ENCODE data around the gene TC2N. TPM values are rescaled to one million over a fixed set of nuclear protein-coding genes. Genes with fewer than 3 reads are reported as not detected.
"Not testable (repeated sequence)": the region's sequence is repeated elsewhere in the genome, so short reads cannot be mapped to it uniquely, and the experiment has no call there.

Gene TC2N
- total RNA-seq, 4 donors from 2014 or later: 19.9 to 38.6 (median 29.2) TPM

GRCh38 chr14:91875525-91876286 lies 8.4 kb upstream of the TC2N start:
- H3K36me3 ChIP-seq: peaks cover 0 to 29% of the 10 kb centered on the region in 2 donors
- no peak overlapping the region for H3K27ac ChIP-seq
- H3K9me3 ChIP-seq: no peaks in the 10 kb centered on the region
- no peak for ATAC-seq
- H3K4me3 ChIP-seq: no peak overlapping the region
- H3K4me1 ChIP-seq: peaks cover 0 to 27% (median 9%) of the 10 kb centered on the region in 3 donors
- TF ChIP-seq POLR2A (IDR thresholded peaks at IDR 0.05): no peak
- TF ChIP-seq POLR2AphosphoS5 (IDR thresholded peaks at IDR 0.05): no peak
- no peak for TF ChIP-seq EP300 (IDR thresholded peaks at IDR 0.05)
- TF ChIP-seq, protein P1, sequence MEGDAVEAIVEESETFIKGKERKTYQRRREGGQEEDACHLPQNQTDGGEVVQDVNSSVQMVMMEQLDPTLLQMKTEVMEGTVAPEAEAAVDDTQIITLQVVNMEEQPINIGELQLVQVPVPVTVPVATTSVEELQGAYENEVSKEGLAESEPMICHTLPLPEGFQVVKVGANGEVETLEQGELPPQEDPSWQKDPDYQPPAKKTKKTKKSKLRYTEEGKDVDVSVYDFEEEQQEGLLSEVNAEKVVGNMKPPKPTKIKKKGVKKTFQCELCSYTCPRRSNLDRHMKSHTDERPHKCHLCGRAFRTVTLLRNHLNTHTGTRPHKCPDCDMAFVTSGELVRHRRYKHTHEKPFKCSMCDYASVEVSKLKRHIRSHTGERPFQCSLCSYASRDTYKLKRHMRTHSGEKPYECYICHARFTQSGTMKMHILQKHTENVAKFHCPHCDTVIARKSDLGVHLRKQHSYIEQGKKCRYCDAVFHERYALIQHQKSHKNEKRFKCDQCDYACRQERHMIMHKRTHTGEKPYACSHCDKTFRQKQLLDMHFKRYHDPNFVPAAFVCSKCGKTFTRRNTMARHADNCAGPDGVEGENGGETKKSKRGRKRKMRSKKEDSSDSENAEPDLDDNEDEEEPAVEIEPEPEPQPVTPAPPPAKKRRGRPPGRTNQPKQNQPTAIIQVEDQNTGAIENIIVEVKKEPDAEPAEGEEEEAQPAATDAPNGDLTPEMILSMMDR (IDR thresholded peaks at IDR 0.05): no peak
- no peaks in the 10 kb centered on the region for H3K27me3 ChIP-seq
- 79 to 80% methylated on average over 5 to 7 of the region's 9 CpGs for WGBS, 2 donors (ENCODE audit: low coverage in 1 of 2)

DNA sequence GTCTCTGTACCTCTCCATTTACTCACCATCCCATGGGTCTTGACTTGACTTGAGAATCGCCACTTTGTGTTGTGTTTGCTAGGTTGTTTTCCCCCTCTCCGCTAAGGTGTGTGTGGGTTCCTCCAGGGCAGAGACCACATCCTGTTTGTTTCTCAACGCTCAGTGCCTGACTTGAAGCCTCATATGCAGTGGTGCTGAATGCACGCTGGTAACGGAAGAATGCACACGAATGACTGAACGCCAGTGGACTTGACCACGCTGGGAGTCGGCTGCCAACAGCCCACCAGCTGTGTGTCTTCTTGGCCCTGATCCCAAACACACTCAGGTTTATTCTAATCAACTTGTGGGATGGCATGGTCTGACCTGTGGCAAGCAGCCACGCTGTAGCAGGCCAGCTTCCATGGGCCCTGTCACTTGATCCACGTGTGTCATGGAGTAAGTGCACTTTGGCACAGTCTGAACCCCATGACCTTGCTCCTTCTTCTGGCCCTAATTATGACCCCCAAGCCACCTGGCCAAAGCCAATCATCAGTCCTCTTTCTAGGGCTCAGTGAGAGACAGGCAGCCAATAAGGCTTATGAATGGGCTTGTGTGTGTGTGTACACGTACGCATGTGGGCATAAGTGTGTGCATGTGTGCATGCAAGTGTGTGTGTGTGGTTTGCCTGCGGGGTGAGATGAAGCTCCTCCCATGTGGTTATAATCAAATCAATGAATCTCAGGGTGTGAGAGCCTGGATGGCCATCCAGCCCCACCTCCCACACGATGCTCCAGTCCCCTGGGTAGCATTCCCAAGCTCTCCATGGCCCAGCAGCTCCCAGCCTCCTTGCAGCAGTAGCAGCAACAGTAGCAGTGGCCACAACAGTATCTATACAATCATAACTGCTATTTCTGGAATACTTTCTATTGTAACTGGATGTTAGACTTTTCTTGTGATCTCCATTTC lies 6.4 kb upstream of the TC2N start:
- TF ChIP-seq EP300 (IDR thresholded peaks at IDR 0.05) (no peak), POLR2A (IDR thresholded peaks at IDR 0.05) (no peak), POLR2AphosphoS5 (IDR thresholded peaks at IDR 0.05) (no peak)
- TF ChIP-seq, protein P1 (IDR thresholded peaks at IDR 0.05): no peak
- H3K4me1 ChIP-seq: peaks cover 0 to 27% (median 9%) of the 10 kb centered on the region in 3 donors
- no peak overlapping the region for H3K4me3 ChIP-seq
- peak overlapping the region in 3 of 4 donors; percentile 13 to 35 (median 26) for H3K27ac ChIP-seq
- H3K9me3 ChIP-seq: no peaks in the 10 kb centered on the region
- ATAC-seq: no peak
- 76% methylated on average over 9 of the region's 15 CpGs; no CpG with 5 or more reads in 1 of the 2 donors for WGBS, 2 donors (ENCODE audit: low coverage in 1 of 2)
- H3K27me3 ChIP-seq: no peaks in the 10 kb centered on the region
- H3K36me3 ChIP-seq: peaks cover 0 to 41% of the 10 kb centered on the region in 2 donors

DNA sequence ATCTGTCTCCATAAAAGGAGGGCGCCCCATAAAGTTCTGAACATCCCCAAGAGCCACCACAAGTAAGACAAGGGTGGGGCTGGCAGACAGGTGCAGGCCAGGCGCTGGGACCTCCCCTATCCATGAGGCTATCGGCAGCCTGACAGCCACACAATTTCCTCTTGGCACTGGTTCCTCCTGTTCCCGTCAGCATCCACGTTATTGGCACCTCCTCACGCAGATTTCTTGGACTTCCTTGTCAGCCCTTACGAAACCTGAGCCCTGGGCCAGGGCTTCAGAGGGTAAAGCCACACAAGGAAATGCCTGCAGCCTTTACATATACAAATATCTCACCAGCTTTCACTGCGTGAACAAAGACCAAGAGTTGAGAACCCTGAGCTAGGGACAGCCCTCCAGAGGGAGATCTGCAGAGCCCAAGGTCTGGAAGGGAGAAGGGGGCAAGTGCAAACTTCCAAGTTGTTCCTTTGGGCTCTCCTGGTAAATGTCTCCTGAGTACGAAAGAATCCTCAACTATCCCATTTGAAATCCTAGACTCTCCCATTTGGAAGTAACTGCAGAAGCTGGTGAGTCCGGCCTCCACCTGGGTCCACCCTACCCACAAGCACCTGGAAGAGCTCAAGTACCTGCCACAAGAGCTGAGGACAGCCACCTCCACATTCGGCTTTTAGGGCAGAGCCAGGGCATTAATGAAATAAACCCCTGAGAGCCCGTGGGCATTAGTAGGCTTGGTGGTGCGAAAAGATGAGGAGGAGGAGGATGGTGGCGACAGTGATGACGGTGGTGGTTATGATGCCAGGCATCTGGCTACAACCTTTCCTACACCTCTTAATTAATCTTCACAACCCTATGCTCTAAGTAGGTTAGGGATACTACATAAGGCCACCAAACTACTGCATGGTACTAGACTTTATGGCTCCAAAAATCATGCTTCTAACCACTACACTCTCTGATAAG lies 5.5 kb upstream of the TC2N start:
- no peak overlapping the region for H3K4me3 ChIP-seq
- no peaks in the 10 kb centered on the region for H3K27me3 ChIP-seq
- peaks cover 0 to 27% (median 9%) of the 10 kb centered on the region in 3 donors for H3K4me1 ChIP-seq
- peaks cover 0 to 7% (median 0%) of the 10 kb centered on the region in 3 donors for H3K9me3 ChIP-seq
- peaks cover 0 to 47% of the 10 kb centered on the region in 2 donors for H3K36me3 ChIP-seq
- 61 to 95% methylated on average over 5 to 13 of the region's 15 CpGs for WGBS, 2 donors (ENCODE audit: low coverage in 1 of 2)
- TF ChIP-seq POLR2A (IDR thresholded peaks at IDR 0.05) (no peak), EP300 (IDR thresholded peaks at IDR 0.05) (no peak), POLR2AphosphoS5 (IDR thresholded peaks at IDR 0.05) (peak; percentile 73)
- peak; percentile 82 for ATAC-seq
- H3K27ac ChIP-seq: peak overlapping the region in 3 of 4 donors; percentile 23 to 35 (median 26)

GRCh38 chr14:91872011-91872501 lies 4.7 kb upstream of the TC2N start:
- WGBS, 2 donors (ENCODE audit: low coverage in 1 of 2): 20 to 63% methylated on average over 1 to 2 of the region's 3 CpGs
- H3K36me3 ChIP-seq: peaks cover 0 to 48% of the 10 kb centered on the region in 2 donors
- no peaks in the 10 kb centered on the region for H3K27me3 ChIP-seq
- ATAC-seq: peak; percentile 49
- TF ChIP-seq EP300 (IDR thresholded peaks at IDR 0.05): no peak
- H3K4me1 ChIP-seq: peaks cover 0 to 27% (median 9%) of the 10 kb centered on the region in 3 donors
- H3K9me3 ChIP-seq: peaks cover 0 to 13% (median 0%) of the 10 kb centered on the region in 3 donors
- no peak overlapping the region for H3K4me3 ChIP-seq
- peak overlapping the region in 3 of 4 donors; percentile 22 to 35 (median 23) for H3K27ac ChIP-seq

DNA sequence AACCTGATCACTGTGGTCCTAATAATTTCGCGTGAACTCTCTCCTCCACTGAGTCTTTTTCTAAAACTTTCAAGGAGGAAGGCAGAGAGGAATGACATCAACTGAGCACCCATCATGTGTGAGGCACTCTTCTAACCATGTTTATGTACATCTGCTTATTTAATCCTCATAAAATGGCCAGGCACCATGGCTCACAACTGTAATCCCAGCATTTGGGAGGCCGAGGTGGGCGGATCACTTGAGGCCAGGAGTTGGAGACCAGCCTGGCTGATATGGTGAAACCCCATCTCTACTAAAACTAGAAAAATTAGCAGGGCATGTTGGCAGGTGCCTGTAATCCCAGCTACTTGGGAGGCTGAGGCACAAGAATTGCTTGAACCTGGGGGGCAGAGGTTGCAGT lies 4.1 kb upstream of the TC2N start:
- Histone ChIP-seq H3K4me1 (peaks cover 0 to 27% (median 9%) of the 10 kb centered on the region in 3 donors), H3K27ac (peak overlapping the region in 2 of 4 donors; percentile 22 to 35), H3K9me3 (peaks cover 0 to 13% (median 0%) of the 10 kb centered on the region in 3 donors), H3K36me3 (peaks cover 0 to 41% of the 10 kb centered on the region in 2 donors)
- H3K27me3 ChIP-seq, H3K4me3 ChIP-seq, ATAC-seq: not testable (repeated sequence)
- 71 to 95% methylated on average over 2 to 4 of the region's 4 CpGs for WGBS, 2 donors (ENCODE audit: low coverage in 1 of 2)
